ENCODE data around the gene LAMB1.
"Not testable (repeated sequence)": the region's sequence is repeated elsewhere in the genome, so short reads cannot be mapped to it uniquely, and the experiment has no call there.

LAMB1 gene

DNA sequence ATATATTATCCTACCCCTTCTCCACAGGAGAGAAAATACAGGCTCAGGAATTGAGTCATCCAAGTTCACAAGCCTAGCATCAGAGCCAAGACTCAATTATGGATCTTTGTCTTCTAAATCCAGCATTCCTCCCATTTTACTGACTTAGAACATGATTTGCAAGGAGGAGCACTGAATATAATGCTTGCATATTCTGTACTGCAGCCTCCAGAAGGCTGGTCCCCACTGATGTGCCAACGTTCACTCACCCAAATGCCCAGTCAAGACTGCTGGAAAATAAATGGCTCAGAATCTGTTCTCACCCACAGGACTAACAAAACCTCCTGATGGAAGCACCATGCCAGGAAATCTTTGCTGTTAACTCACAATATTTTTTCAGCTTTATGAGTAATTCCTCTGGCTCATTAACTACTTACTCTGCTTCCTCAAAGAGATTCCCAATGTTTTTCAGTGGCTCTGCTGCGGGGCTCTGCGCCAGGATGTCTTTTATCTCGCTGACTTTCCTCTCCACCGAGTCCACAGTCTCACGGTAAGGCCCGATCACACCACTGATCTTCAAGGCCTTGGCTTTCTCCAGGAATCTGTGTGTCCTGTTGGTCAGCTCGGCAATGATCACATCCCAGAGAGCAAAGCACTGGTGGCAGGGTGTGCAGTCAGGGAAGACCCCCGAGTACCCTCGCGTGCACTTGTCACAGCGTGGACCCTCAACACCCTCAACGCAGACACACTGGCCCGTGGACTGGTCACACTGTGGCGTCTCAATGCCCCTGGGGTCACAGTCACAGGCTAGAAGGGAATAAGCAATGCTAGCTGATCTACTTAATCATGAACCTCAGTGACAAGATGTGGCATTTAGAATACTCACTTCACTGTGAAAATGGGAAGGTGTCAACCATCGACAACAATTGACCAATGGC, 63.1 kb downstream of the LAMB1 start:
- DNase-seq = no peak

DNA sequence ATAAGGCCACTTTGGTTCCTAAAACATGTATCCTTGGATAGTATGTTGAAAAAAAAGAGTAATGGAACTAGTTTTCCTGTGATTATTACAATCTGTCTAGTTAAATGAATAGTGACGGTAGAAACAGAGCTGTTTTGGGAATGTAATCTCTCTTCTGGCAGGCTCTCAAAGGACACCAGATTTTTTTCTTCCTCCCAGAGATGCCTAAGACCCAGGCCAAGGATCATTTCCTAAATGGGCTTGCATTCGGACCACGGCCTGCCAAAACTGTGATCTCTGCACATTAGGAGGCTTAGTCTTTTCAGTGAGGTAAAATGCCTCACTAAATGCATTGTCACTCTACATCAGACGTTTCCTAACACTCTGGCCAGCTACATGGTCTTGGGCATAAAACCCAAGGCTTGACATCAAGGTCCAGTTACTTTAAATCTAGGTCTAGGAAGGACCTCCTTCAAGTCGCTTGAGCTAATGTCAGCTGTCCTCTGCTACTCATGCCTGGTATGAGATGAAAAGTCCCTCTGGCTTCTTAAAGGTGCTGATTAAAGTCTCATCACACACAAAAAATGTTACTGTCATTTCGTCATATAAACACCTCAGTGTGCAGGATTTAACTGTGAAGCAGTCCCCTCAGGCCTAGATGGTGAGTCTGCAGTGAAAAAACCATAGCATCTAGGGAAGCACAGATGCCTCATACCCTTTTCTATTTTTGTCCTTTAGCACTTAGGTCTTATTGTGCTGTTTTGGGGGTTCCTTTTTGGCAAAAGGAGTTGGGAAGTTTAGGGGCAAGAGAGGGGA, 64.3 kb downstream of the LAMB1 start:
- no peak for DNase-seq

DNA sequence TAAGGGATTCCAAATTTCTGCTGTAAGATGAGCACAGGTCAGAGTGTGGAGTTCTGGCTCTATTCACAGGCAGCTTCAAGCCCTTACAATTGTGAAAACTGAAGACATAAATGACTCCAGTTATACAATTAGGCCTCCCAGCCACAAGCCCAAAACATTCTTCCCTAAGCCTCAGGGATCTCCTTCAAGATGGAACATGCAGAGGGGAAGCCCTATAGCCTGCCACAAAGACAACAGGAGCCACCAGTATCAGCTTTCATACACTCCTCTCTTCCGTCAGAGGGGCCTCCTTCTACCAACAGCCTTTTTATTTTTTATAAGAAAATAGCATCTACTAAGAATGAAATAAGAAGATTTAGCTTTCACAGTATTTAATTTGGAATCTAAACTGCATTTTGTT, 65.4 kb downstream of the LAMB1 start:
- no peak for DNase-seq

DNA sequence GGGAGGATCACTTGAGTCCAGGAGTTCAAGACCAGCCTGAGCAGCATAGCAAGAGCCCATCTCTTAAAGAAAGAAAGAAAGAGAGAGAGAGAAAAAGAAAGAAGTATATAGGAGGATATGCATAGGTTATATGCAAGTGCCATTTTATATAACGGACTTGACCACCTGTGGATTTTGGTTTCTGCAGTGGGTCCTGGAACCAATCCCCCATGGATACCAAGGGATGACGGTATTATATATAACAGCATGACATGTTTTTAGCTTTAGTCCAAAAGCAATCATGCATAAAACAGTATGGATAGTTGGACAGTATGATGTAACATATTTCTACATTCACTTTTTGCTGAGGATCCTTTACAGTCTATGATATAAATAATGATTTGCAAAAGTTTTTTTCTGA, 66.6 kb downstream of the LAMB1 start:
- no peak for DNase-seq

DNA sequence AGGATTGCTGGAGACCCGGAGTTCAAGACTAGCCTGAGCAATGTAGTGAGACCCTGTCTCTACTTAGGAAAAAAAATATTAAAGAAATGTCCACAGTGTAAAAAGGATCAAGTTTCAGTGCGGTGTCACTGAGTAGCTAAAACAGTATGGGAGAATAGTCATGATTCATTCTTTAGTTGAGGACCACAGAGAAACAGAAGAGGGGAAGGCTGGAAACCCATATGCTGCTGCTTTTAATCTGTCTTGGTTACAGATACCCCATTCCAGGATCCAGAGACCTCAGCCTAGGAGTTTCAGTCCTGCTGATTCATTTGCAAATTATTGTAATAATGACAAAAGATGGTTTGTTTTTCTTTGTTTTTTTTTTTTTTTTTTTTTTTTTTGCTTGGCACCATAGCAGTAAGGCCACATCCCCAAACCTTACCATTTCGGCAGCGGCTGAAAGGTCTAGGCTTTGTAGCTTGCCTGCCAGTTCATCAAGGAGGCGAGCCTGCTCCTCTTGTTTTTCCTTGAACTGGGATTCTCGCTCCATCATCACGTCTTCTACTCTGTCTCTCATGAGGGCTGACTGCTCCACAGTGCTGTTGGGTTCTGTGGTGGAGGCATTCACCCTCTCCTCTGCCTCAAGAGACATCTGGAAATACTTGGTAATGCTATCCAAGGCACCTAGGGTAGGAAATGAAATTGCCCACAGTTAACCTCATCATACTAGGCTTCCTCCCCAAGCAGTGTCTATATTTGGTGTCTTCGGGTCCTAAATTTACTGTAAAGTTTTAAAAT, 67.8 kb downstream of the LAMB1 start:
- no peak for DNase-seq

DNA sequence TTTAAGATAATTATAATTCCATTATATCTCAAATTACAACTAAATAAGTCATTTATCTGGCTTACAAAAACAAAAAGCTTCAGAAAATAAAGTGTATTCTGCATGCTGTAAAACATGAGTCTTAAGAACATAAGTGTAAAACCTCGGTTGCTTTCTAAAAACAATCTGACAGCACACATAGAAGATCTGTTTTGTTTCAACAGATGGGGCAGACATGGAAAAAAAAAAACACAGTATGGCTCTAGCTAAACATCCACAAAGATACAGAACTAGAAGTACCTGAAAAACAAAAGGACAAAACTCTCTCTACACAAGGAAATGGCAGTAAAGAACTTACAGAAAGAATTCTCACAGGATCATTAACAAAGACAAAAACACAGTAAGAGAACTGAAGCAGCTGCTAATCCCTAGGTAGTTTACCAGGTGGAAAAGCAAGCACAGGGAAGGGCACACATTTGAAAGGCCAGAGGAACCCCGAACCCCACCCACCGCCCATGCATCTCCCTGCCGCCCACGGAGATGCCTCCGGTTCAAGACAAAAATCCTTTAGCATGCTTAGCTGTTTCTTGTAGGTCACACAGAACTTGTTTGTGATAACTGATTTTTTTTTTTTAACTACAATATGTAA, 69.5 kb downstream of the LAMB1 start:
- DNase-seq = no peak

DNA sequence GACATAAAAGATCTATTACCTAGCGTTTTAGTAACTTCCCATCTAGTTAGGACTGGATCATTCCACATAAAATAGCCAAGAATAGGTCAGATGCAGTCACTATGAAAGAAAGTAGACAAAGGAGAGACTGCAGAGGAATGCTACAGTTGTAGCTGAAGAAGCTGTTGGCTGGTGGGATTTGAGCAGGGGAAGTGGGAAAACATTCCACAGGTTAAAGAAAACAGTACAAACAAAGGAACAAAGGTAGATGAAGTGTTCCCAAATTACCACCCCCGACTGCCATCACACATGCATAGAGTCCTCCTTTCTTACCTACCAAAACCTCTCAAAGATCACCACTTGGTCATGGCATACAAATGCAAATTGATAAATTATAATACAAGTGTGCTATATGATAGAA, 70.2 kb downstream of the LAMB1 start:
- DNase-seq = no peak

DNA sequence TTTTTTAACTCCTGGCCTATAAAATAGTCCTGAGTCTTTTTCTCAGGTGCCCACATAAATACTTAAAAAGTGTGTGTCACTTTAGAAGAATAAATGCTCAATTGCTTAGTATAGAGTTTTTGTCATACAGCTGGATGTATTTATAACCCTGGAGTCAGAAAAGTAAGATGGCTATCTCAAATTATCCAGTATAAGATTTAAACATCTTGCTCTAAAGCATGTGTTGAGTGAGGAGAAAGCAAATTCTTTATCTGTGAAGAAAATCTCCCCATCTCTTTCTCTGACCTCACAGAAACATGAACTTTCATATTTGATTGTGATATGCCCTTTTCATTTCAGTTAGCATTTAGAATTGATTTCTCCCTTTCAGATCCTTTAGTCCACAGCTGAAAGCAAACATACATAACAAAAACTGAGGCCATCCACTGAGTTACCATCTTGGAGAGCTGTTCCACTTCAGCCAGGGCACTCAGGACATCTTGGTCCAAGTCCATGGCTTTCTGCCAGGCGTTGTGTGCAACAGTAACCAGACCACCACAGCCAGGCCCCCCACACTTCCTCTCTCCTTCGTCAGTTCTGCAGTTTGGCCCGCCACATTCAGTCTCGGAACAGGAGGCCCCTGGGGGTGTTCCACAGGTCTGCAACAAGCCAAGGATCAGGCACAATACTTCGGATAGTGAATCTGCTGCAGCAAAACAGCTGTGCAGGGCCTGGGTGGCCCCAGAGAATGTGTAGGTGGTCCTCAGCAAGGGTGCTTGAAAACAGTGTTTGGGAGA, 71.0 kb downstream of the LAMB1 start:
- no peak for DNase-seq

DNA sequence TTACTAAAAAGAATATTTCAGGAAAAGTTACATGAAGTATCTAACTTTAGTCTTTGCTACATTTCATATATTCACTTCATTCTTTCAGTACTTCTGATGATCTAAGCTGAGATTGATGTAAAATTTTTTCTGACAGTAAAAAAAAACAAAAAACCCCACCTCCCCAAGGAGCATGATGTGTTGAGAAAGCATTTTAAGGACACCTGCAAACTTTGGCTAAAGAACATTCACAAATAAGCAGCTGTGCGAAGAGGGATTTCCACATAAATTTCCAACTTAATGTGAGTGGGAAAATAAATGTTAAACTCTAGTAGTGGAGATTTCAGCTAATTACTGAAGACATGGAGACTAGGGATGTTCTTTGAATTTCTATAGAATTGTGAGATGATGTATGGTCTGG, 76.5 kb downstream of the LAMB1 start:
- no peak for DNase-seq

DNA sequence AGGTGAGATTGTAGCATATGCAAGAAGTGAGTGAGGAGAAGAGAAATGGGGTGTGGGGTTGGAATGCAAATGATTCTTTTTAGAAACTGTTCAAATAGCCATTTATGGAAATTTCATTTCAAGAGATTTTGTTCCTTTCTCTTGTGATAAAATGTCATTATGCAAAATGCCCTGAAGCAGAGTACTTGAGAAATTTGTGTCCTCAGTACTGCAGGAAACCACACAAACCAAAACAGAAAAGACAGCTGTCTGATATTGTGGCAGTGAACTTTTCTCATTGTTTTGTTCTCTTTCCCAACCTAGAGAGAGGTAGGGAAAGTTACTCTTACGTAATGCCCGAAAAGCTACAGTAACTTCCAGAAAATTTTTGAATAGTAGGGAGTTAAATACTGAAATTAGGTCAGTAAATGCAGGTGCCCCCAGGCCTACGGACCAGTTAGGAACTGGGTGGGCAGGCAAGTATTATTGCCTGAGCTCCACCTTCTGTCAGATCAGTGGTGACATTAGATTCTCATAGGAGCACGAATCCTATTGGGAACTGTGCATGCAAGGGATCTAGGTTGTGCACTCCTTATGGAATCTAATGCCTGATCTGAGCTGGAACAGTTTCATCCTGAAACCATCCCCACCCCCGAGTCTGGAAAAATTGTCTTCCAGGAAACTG, 78.0 kb downstream of the LAMB1 start:
- peak in 1 of 2 donors; percentile 14 for DNase-seq

DNA sequence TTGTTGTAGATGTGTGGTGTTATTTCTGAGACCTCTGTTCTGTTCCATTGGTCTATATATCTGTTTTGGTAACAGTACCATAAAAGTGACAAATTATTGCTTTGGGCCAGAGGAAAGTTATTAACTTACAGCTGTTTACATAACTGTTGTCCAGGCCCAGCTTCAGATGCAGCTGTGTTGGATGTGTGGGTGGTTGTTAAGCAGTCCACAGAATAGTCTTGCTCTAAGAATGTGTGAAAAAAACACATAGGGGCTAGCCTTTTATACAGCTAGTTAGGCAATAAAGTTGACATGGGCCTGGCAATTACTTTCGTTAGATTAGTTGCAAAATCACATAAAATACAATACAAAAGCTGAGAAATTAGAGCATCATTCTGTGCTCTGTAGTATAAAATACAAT, 80.1 kb downstream of the LAMB1 start:
- no peak for DNase-seq

DNA sequence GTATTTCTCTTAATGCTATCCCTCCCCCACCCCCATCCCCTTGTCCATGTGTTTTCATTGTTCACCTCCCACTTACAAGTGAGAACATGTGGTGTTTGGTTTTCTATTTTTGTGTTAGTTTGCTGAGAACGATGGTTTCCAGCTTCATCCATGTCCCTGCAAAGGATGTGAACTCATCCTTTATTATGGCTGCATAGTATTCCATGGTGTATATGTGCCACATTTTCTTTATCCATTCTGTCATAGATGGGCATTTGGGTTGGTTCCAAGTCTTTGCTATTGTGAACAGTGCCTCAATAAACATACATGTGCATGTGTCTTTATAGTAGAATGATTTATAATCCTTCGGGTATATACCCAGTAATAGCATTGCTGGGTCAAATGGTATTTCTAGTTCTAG, 81.1 kb downstream of the LAMB1 start:
- DNase-seq = not testable (repeated sequence)

DNA sequence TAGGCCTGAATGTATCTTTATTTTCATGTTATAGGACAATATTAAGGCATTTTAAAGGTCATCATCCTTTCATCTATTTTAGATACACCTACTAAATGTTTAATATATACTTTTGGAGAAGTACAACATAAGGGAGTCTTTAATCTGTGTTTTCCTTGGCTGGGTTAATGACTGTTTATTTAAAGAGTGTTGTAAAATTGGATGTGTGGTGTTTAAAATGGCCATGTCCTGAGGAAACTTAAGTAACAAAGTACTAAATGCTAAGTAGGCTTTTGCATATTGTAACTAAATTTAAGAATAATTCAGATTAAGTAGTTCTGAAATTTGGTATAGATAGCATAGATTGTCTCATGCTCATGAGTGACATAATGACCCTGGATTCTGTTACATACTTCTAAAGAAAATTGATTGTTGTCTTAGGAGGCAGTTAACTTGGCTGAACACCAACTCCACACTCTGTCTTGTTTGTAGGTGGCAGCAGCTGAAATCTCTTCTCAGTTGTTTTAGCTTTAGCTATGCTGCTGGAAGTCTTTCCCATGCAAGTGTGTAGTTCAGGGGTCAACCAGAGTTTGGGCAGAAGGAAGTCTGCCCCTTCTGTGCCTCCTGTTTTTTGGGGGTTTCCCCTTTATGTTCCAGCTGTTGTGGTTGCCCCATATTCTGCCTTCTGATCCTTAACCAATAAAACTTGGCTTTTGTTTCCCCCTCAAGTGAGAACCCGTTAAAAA, 82.8 kb downstream of the LAMB1 start:
- no peak for DNase-seq

DNA sequence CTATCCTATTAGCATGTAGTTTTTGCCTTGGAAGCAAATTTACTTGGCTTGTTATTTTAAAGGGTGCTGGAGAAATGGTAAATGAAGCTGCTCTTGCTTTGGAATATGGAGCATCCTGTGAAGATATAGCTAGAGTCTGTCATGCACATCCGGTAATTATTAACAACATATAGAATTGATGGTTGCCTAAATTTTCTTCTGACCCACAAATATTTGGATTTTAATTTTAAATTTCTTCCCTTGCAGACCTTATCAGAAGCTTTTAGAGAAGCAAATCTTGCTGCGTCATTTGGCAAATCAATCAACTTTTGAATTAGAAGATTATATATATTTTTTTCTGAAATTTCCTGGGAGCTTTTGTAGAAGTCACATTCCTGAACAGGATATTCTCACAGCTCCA, 84.0 kb downstream of the LAMB1 start:
- DNase-seq = no peak

DNA sequence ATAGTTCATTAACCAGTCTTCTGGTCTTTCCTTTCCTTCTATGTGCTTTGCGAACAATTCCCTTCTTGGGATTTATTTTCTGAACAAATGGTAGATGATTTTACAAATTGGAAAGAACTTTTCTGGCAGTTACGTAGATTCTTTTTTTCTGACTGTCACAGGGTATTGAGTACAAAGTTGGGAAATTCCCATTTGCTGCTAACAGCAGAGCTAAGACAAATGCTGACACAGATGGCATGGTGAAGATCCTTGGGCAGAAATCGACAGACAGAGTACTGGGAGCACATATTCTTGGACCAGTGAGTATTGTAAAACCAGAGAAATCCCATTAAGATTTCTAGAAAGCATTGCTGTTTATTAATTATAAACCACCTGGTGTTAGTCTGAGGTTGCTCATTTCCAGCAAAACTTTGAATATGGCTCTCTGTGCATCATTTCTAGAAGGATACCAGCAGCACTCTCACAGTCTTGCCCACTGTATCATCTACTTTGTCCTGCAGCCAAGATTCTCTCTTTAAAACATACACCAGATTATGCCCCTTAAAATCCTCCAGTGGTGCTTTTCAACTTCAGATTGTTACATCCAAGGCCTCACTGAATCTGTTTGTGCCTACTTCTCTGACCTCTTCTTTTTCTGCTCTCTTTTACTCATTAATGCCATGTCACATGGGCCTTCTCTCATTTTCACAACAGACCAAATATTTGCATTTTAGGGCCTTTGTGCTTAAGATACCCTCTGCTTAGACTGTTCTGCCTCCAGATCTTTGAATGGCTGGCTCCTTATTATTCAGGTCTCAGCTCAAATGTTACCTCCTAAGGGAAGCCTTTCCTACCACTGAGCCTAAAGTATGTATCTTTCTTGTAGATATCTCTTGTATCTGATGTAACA, 85.0 kb downstream of the LAMB1 start:
- no peak for DNase-seq

DNA sequence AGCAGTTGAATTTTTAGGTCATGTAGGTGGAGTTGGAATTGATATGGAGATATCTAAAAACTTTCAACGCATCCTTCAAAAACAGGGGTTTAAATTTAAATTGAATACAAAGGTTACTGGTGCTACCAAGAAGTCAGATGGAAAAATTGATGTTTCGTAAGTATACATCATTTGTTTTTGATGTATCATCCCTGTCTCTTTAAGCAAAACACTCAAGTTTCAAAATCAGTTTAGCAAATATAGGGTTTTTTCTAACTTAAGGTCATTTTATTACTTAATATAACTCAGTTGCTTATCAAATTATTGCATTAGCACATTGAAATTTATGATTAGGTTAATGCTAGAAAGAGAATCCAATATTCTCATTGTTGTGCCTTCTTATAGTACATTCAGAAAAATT, 87.4 kb downstream of the LAMB1 start:
- no peak for DNase-seq

DNA sequence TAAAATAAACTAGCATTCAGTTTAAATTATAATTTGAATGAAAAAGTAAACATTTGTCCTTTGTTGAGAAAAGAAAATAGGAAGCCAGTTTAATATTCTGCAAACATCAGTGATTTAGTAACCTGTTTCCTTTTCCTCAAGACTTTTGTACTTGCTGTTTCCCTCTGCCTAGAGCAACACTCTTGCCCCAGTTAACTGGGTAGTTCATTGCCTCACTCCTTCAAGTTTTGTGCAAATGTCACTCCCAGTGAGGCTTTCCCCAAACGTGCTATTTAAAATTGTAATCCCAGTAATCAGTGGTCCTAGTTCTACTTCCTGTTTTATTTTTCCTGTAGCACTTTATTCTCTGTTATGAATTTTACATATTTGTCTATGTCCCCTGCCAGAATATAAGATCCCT, 88.1 kb downstream of the LAMB1 start:
- DNase-seq = no peak

DNA sequence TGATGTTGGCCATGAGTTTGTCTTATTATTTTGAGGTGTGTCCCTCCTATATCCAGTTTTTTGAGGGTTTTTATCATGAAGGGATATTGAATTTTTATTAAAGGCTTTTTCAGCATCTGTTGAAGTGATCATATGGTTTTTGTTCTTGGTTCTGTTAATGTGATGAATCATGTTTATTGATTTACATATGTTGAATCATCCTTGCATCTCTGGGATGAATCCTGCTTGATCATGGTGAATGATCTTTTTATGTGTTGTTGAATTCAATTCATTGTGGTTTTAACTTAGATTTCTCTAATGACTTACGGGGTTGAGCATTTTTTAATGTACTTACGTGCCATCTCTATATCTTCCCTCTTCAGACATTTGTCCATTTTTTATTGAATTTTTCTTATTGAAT, 89.1 kb downstream of the LAMB1 start:
- DNase-seq = no peak

DNA sequence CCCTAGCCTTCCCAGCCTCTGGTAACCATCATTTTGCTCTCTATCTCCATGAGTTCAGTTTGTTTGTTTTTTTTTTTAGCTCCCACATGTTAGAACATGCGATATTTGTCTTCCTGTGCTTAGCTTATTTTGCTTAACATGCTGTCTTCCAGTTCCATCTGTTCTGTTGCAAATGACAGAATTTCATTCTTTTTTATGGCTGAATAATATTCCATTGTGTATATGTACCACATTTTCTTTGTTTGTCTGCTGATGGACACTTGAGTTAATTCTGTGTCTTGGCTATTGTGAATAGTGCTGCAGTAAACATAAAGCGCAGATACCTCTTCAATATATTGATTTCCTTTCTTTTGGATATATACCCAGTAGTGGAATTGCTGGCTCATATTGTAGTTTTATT, 91.0 kb downstream of the LAMB1 start:
- no peak for DNase-seq

DNA sequence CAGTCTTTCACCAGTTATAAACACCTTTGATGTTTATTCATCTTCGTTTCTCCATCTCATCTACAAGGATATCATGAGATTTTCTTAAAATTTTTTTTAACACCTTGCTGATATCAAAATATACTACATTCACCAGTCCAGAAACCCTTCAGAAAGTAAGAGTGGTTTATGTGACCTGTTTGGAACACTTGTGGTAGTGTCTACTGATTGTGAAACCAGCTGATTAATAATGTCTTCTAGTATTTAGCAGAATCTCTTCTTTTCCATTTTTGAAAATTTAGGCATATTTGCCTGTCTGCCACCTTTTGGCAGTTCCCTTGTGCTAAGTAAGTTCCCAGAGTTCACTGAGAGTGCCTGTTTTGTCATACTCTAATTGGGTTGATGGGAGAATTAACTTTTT, 93.5 kb downstream of the LAMB1 start:
- DNase-seq = no peak

All from CD4-positive, alpha-beta T cell treated with Interferon alpha-2 for 1 hour (primary cell).